Liver (tissue), 2 donors: ENCODE measurements around the gene FOXO6.

Experiments used
- TF ChIP-seq, protein P1 (sequence below): IDR thresholded peaks from 2 replicates; pipeline ENCODE4 v1.6.1; 2016; ENCODE audit warnings: antibody characterized with exemption, mild to moderate bottlenecking
- TF ChIP-seq, protein P2 (sequence below): fragments of 150-350 bp; IDR thresholded peaks from 2 replicates; pipeline ENCODE4 v1.5.1; 2017; ENCODE audit warnings: improper control_type of control experiment, low read depth, low read length; ENCODE audit not compliant: missing input control
- donor health status: healthy.

DNA sequence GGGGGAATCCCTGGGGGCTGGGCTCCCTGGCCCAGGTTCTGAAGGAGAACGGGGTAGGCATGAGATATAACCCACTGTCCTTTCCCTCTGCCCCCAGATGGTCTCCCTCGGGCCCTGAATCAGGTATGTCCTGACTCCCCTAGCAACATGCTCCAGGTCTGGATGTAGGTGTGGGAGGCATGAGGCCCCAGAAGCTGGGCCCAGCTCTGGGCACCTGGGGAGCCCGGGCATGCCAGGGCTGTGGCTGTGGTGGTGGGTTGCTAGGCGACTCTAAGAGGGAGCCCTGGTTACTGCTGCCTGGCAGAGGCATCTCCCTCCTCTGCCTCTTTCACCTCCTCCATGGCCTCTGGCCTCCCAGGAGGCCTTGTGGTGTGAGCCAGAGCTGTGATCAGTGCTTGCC lies 16.2 kb downstream of the FOXO6 start:
- TF ChIP-seq, protein P1, sequence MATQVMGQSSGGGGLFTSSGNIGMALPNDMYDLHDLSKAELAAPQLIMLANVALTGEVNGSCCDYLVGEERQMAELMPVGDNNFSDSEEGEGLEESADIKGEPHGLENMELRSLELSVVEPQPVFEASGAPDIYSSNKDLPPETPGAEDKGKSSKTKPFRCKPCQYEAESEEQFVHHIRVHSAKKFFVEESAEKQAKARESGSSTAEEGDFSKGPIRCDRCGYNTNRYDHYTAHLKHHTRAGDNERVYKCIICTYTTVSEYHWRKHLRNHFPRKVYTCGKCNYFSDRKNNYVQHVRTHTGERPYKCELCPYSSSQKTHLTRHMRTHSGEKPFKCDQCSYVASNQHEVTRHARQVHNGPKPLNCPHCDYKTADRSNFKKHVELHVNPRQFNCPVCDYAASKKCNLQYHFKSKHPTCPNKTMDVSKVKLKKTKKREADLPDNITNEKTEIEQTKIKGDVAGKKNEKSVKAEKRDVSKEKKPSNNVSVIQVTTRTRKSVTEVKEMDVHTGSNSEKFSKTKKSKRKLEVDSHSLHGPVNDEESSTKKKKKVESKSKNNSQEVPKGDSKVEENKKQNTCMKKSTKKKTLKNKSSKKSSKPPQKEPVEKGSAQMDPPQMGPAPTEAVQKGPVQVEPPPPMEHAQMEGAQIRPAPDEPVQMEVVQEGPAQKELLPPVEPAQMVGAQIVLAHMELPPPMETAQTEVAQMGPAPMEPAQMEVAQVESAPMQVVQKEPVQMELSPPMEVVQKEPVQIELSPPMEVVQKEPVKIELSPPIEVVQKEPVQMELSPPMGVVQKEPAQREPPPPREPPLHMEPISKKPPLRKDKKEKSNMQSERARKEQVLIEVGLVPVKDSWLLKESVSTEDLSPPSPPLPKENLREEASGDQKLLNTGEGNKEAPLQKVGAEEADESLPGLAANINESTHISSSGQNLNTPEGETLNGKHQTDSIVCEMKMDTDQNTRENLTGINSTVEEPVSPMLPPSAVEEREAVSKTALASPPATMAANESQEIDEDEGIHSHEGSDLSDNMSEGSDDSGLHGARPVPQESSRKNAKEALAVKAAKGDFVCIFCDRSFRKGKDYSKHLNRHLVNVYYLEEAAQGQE: no peak
- TF ChIP-seq, protein P2, sequence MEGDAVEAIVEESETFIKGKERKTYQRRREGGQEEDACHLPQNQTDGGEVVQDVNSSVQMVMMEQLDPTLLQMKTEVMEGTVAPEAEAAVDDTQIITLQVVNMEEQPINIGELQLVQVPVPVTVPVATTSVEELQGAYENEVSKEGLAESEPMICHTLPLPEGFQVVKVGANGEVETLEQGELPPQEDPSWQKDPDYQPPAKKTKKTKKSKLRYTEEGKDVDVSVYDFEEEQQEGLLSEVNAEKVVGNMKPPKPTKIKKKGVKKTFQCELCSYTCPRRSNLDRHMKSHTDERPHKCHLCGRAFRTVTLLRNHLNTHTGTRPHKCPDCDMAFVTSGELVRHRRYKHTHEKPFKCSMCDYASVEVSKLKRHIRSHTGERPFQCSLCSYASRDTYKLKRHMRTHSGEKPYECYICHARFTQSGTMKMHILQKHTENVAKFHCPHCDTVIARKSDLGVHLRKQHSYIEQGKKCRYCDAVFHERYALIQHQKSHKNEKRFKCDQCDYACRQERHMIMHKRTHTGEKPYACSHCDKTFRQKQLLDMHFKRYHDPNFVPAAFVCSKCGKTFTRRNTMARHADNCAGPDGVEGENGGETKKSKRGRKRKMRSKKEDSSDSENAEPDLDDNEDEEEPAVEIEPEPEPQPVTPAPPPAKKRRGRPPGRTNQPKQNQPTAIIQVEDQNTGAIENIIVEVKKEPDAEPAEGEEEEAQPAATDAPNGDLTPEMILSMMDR: no peak
